ENCODE data around the gene MYO1C. TPM values are rescaled to one million over a fixed set of nuclear protein-coding genes. Genes with fewer than 3 reads are reported as not detected.
"Not testable (repeated sequence)": the region's sequence is repeated elsewhere in the genome, so short reads cannot be mapped to it uniquely, and the experiment has no call there.

The MYO1C gene
- total RNA-seq, 1 experiment from 2014 or later, result 171 TPM

GRCh38 chr17:1447052-1447451 lies 45.4 kb downstream of the MYO1C start:
- no peaks in the 10 kb centered on the region; the same call in none of the 2 replicates for H3K36me3 ChIP-seq (ENCODE audit: control insufficient read depth, insufficient read depth, low read length)
- DNase-seq, result no peak
- intact Hi-C loops (cut with micrococcal nuclease; ENCODE audit: unreplicated experiment), result no loop called here
- CTCF ChIA-PET, result no interaction called here
- H3K9me3 ChIP-seq, result no peaks in the 10 kb centered on the region
- Mint-ChIP-seq H3K27ac (ENCODE audit: unreplicated experiment) (no peak overlapping the region), H3K4me3 (ENCODE audit: unreplicated experiment) (no peak overlapping the region), H3K4me1 (ENCODE audit: low read depth, unreplicated experiment) (peaks cover 11% of the 10 kb centered on the region), H3K36me3 (ENCODE audit: insufficient read depth, unreplicated experiment) (peaks cover 74% of the 10 kb centered on the region), H3K9me3 (ENCODE audit: unreplicated experiment) (no peaks in the 10 kb centered on the region), H3K27me3 (ENCODE audit: insufficient read depth, unreplicated experiment) (no peaks in the 10 kb centered on the region)
- no peak overlapping the region for H3K4me3 ChIP-seq (ENCODE audit: low read depth, low read length)
- no peaks in the 10 kb centered on the region for H3K27me3 ChIP-seq (replicated peaks; ENCODE audit: control insufficient read depth, insufficient read depth, low read length)
- no TSS peak for BruUV-seq (replicated peaks)
- POLR2A ChIA-PET, result no interaction called here
- H3K4me1 ChIP-seq, result peaks cover 10% of the 10 kb centered on the region
- TF ChIP-seq, protein P1, sequence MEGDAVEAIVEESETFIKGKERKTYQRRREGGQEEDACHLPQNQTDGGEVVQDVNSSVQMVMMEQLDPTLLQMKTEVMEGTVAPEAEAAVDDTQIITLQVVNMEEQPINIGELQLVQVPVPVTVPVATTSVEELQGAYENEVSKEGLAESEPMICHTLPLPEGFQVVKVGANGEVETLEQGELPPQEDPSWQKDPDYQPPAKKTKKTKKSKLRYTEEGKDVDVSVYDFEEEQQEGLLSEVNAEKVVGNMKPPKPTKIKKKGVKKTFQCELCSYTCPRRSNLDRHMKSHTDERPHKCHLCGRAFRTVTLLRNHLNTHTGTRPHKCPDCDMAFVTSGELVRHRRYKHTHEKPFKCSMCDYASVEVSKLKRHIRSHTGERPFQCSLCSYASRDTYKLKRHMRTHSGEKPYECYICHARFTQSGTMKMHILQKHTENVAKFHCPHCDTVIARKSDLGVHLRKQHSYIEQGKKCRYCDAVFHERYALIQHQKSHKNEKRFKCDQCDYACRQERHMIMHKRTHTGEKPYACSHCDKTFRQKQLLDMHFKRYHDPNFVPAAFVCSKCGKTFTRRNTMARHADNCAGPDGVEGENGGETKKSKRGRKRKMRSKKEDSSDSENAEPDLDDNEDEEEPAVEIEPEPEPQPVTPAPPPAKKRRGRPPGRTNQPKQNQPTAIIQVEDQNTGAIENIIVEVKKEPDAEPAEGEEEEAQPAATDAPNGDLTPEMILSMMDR (IDR thresholded peaks at IDR 0.05; ENCODE audit: insufficient read depth in 1 of 2, low read depth in 1 of 2, low read length in 1 of 2, severe bottlenecking in 1 of 2, unreplicated experiment in 1 of 2), result no peak

DNA sequence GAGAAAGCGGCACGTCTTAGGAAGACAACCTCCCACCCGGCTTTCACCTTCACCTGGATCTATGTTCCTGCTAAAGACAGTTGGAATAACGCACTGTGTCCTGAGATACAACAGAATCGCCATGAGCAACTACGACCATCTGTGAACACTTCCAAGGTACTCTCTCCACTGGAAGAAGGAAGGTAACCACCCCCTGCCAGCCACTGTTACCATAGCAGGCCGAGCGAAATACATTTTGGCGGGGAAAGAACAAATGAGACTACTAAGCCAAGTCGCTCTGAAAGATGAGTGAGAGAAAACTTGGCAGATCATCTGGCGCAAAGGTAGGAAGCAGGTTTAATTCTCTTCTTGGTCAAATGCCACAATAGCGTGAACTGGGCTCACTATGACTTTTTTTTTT lies 46.3 kb downstream of the MYO1C start:
- H3K4me3 ChIP-seq (ENCODE audit: low read depth, low read length), result no peak overlapping the region
- H3K36me3 ChIP-seq (ENCODE audit: control insufficient read depth, insufficient read depth, low read length), result no peaks in the 10 kb centered on the region; the same call in none of the 2 replicates
- no TSS peak for BruUV-seq (replicated peaks)
- H3K36me3 Mint-ChIP-seq (ENCODE audit: insufficient read depth, unreplicated experiment), result peaks cover 75% of the 10 kb centered on the region
- no peaks in the 10 kb centered on the region for H3K9me3 ChIP-seq
- H3K4me3 Mint-ChIP-seq (ENCODE audit: unreplicated experiment), result no peak overlapping the region
- H3K27ac Mint-ChIP-seq (ENCODE audit: unreplicated experiment), result no peak overlapping the region
- no peaks in the 10 kb centered on the region for H3K27me3 Mint-ChIP-seq (ENCODE audit: insufficient read depth, unreplicated experiment)
- ChIA-PET CTCF (no interaction called here), POLR2A (no interaction called here)
- H3K27me3 ChIP-seq (replicated peaks; ENCODE audit: control insufficient read depth, insufficient read depth, low read length), result no peaks in the 10 kb centered on the region
- intact Hi-C loops (cut with micrococcal nuclease; ENCODE audit: unreplicated experiment), result no loop called here
- H3K9me3 Mint-ChIP-seq (ENCODE audit: unreplicated experiment), result no peaks in the 10 kb centered on the region
- peaks cover 11% of the 10 kb centered on the region for H3K4me1 Mint-ChIP-seq (ENCODE audit: low read depth, unreplicated experiment)
- no peak for DNase-seq
- peaks cover 10% of the 10 kb centered on the region for H3K4me1 ChIP-seq
- TF ChIP-seq, protein P1 (IDR thresholded peaks at IDR 0.05; ENCODE audit: insufficient read depth in 1 of 2, low read depth in 1 of 2, low read length in 1 of 2, severe bottlenecking in 1 of 2, unreplicated experiment in 1 of 2), result no peak

GRCh38 chr17:1445695-1446094 lies 46.8 kb downstream of the MYO1C start:
- Mint-ChIP-seq H3K4me1 (ENCODE audit: low read depth, unreplicated experiment) (peaks cover 11% of the 10 kb centered on the region), H3K36me3 (ENCODE audit: insufficient read depth, unreplicated experiment) (peaks cover 77% of the 10 kb centered on the region)
- DNase-seq; H3K27me3 Mint-ChIP-seq (ENCODE audit: insufficient read depth, unreplicated experiment); H3K9me3 ChIP-seq; H3K27ac Mint-ChIP-seq (ENCODE audit: unreplicated experiment); H3K9me3 Mint-ChIP-seq (ENCODE audit: unreplicated experiment); H3K4me3 Mint-ChIP-seq (ENCODE audit: unreplicated experiment); POLR2A ChIA-PET; H3K27me3 ChIP-seq (replicated peaks; ENCODE audit: control insufficient read depth, insufficient read depth, low read length); CTCF ChIA-PET; H3K4me3 ChIP-seq (ENCODE audit: low read depth, low read length); BruUV-seq (replicated peaks); intact Hi-C loops (cut with micrococcal nuclease; ENCODE audit: unreplicated experiment); H3K36me3 ChIP-seq (ENCODE audit: control insufficient read depth, insufficient read depth, low read length): not testable (repeated sequence)
- peaks cover 10% of the 10 kb centered on the region for H3K4me1 ChIP-seq

DNA sequence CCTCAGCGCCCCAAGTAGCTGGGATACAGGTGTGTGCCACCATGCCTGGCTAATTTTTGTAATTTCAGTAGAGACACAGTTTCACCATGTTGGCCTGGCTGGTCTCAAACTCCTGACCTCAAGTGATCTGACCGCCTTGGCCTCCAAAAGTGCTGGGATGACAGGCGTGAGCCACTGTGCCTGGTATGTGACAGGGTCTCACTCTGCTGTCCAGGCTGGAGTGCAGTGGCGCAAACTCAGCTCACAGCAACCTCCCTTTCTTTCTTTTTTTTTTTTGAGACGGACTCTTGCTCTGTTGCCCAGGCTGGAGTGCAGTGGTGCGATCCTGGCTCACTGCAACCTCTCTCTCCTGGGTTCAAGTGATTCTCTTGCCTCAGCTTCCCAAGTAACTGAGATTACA lies 49.8 kb downstream of the MYO1C start:
- BruUV-seq (replicated peaks); H3K9me3 Mint-ChIP-seq (ENCODE audit: unreplicated experiment); H3K36me3 ChIP-seq (ENCODE audit: control insufficient read depth, insufficient read depth, low read length); H3K4me3 ChIP-seq (ENCODE audit: low read depth, low read length); intact Hi-C loops (cut with micrococcal nuclease; ENCODE audit: unreplicated experiment); H3K27me3 ChIP-seq (replicated peaks; ENCODE audit: control insufficient read depth, insufficient read depth, low read length); H3K27ac Mint-ChIP-seq (ENCODE audit: unreplicated experiment); DNase-seq; POLR2A ChIA-PET; H3K4me3 Mint-ChIP-seq (ENCODE audit: unreplicated experiment); H3K4me1 Mint-ChIP-seq (ENCODE audit: low read depth, unreplicated experiment); H3K9me3 ChIP-seq; H3K27me3 Mint-ChIP-seq (ENCODE audit: insufficient read depth, unreplicated experiment): not testable (repeated sequence)
- CTCF ChIA-PET, result interaction anchor here (1.4 kb wide), 1 partner anchor 77 kb away, joined by 5 read pairs; no protein-coding TSS in a partner anchor
- H3K4me1 ChIP-seq, result peaks cover 20% of the 10 kb centered on the region
- peaks cover 62% of the 10 kb centered on the region for H3K36me3 Mint-ChIP-seq (ENCODE audit: insufficient read depth, unreplicated experiment)
